Inflammatory macrophage treated with lipopolysaccharide for 1 hour (primary cell): ENCODE results near the gene PER2.

Source experiments
- DNase-seq, 2 donors: peaks; one replicate each; pipeline ENCODE4 v3.0.0-alpha.2; 2020 to 2022

Gene PER2

GRCh38 chr2:238225911-238226697, 62.3 kb downstream of the PER2 start:
- DNase-seq: no peak

DNA sequence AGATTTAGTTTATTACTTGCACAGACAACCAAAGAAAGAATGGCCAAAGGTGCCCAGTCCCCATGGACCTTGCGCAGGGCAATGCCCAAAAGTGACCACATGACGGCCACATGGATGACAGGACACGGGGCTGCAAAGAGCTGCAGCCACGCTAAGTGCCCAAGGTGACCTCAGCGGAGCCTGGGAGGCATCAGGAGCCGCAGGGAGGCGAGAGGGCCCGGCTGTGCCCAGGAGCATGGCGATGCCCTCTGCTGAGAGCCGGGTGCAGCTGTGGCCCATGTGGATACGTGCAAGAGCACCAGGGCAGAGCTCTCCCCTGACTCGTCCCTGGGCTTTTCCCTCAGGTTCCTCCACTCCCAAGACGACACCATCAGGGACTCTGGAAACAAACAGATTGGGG, 63.3 kb downstream of the PER2 start:
- DNase-seq: no peak

DNA sequence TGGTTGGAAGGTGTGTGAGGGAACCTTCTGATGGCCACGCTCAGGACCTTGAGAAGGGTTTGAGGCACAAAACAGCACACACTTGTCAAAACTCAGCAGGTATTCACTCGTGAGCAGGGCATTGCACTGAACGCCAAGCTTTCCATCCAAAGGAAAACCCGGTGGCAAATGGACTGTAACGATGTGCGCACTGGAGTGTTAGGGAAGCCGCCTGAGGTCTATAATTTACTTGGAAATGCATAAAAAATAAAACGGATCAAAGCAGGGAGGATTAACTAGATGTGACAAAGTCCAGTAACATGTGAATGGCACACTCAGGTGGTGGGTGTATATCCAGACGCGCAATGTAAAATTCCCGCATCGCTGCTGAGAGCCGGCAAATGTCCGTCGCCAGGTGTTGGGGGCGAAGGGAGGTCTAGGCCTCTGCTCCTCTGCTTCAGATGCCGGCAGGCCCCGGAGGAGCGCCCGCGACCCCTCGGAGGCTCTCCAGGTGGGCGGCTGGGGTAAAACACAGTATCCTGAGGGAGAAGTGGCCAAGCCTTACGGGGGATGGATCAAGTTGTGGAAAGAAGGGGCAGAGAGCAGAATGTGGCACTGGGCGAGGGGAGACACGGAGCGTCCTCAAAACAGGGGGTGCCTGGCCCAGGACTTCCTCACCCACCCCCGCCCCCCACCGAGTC, 63.9 kb downstream of the PER2 start:
- no peak for DNase-seq

GRCh38 chr2:238220892-238221521, 67.4 kb downstream of the PER2 start:
- no peak for DNase-seq

- no peak for DNase-seq
These were observed 68.0 kb downstream of the PER2 start for GRCh38 chr2:238220274-238220891.

GRCh38 chr2:238216651-238217184, 71.7 kb downstream of the PER2 start:
- DNase-seq: no peak

GRCh38 chr2:238207006-238207405, 81.4 kb downstream of the PER2 start:
- DNase-seq: no peak

GRCh38 chr2:238203973-238204683, 84.3 kb downstream of the PER2 start:
- DNase-seq: peak in 1 of 2 donors; percentile 10

DNA sequence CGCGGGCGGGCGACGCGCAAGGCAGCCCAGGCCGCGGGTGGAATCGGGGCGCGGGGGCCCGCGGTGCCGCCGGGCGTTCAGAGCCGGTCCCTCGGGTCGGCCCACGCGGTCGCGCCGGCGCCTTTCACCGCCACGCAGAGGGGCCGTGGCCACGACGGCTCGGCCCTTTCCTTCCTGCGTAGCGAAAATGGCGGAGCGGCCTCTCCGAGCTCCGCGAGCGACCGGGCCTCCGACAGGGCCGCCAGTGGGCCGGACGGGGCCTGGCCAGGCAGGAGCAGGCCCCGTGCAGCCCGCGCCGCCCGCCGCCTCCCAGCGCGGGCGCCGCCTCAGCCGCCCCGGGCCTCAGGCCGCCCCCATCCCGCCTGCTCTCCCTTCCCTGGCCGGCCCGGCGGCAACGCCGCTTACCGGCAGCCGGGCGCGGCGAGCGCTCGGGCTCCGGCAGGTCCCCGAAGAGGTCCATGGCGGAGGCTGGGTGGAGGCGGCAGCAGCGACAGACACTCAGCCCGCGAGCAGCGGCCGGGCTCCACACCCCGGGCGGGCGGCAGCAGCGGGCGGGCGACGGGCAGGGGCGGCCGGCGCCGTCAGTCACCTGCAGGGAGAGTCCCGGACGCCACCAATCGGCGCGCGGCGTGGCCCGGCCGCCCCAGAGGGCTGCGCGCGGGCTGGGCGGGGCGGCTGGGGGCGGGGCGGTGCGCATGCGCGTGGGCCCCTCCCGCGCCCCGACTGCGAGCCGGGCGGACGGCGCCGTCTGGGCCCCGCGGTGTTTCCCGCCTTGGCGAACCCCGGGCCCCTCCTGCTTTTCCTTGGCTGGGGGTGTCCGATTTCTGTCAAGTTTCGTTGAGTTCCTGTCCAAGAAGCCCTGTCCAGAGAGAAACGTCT, 85.1 kb downstream of the PER2 start, which contains the start of gene ILKAP:
Gene ILKAP, minus strand, starts transcription at position 602 of the 879 bp plus-strand sequence. Its CDS starts 142 bp downstream, at position 460.
- DNase-seq: peak; percentile 83 to 90

- DNase-seq: peak; percentile 3 to 4
These were observed 85.9 kb downstream of the PER2 start for GRCh38 chr2:238202326-238203093.
